Neuronal stem cell (in vitro differentiated cells): ENCODE results near the gene ALG14.

Experiments
- DNase-seq: peaks from one replicate; pipeline ENCODE4 v3.0.0-alpha.2; 2013; ENCODE audit warnings: low spot score
- H2AFZ ChIP-seq: one replicate; pipeline ENCODE4 v1.6.1; 2013; ENCODE audit warnings: mild to moderate bottlenecking, low read length, inconsistent platforms
- H2AK5ac ChIP-seq: 2 replicates; pipeline ENCODE4 v1.6.1; 2013; ENCODE audit warnings: low read depth, mild to moderate bottlenecking, inconsistent platforms, low read length, moderate library complexity, mixed read lengths
- H2BK120ac ChIP-seq: 2 replicates; pipeline ENCODE4 v1.6.1; 2013; ENCODE audit warnings: low read depth, mild to moderate bottlenecking, inconsistent platforms, low read length, moderate library complexity, mixed read lengths
- H2BK12ac ChIP-seq: one replicate; pipeline ENCODE4 v1.6.1; 2013; ENCODE audit warnings: low read length, inconsistent platforms
- H2BK15ac ChIP-seq: 2 replicates; pipeline ENCODE4 v1.6.1; 2013; ENCODE audit warnings: mild to moderate bottlenecking, low read length, inconsistent platforms, mixed read lengths
- H2BK5ac ChIP-seq: one replicate; pipeline ENCODE4 v1.6.1; 2013; ENCODE audit warnings: inconsistent platforms, mild to moderate bottlenecking, low read length, moderate library complexity
- H3K14ac ChIP-seq: one replicate; pipeline ENCODE4 v1.6.1; 2013; ENCODE audit warnings: low read length, inconsistent platforms
- H3K18ac ChIP-seq: 2 replicates; pipeline ENCODE4 v1.6.1; 2013; ENCODE audit warnings: low read length, inconsistent platforms
- H3K23ac ChIP-seq: 2 replicates; pipeline ENCODE4 v1.6.1; 2013; ENCODE audit warnings: low read depth, mild to moderate bottlenecking, mixed read lengths, low read length, inconsistent platforms; ENCODE audit not compliant: poor library complexity
- H3K27ac ChIP-seq: replicated peaks from 3 replicates; pipeline ENCODE4 v1.5.1; 2013; ENCODE audit warnings: low read length, inconsistent platforms
- H3K27me3 ChIP-seq, 3 experiments: 2 replicates each; pipeline ENCODE4 v1.6.1; 2013; ENCODE audit warnings: low read length in 3 of 3, mild to moderate bottlenecking in 2 of 3, inconsistent platforms in 1 of 3, low read depth in 1 of 3, mixed read lengths in 1 of 3, moderate library complexity in 1 of 3; ENCODE audit not compliant: control insufficient read depth in 3 of 3, insufficient read depth in 3 of 3
- H3K36me3 ChIP-seq, 2 donors: replicated peaks in 1 of 2; 2 replicates each; pipeline ENCODE4 v1.6.1; 2013; ENCODE audit warnings: low read length in 2 of 2; ENCODE audit not compliant: control insufficient read depth in 2 of 2, insufficient read depth in 2 of 2
- H3K4ac ChIP-seq: 2 replicates; pipeline ENCODE4 v1.6.1; 2013; ENCODE audit warnings: inconsistent platforms, mild to moderate bottlenecking, low read length, moderate library complexity
- H3K4me1 ChIP-seq, 2 donors: 1 replicate in 1 of 2; 2 replicates in 1 of 2; pipeline ENCODE4 v1.6.1; 2013; ENCODE audit warnings: low read length in 2 of 2, low read depth in 1 of 2; ENCODE audit not compliant: control insufficient read depth in 2 of 2, insufficient read depth in 1 of 2
- H3K4me2 ChIP-seq: one replicate; pipeline ENCODE4 v1.6.1; 2013; ENCODE audit warnings: mild to moderate bottlenecking, low read length, inconsistent platforms; ENCODE audit not compliant: insufficient read depth, poor library complexity, severe bottlenecking
- H3K4me3 ChIP-seq, 2 donors: 2 replicates each; pipeline ENCODE4 v1.5.1; 2013; ENCODE audit warnings: low read length in 2 of 2, mild to moderate bottlenecking in 2 of 2, inconsistent platforms in 1 of 2, moderate library complexity in 1 of 2
- H3K79me1 ChIP-seq: one replicate; pipeline ENCODE4 v1.6.1; 2013; ENCODE audit warnings: low read depth, mild to moderate bottlenecking, inconsistent platforms, low read length, moderate library complexity
- H3K9ac ChIP-seq: one replicate; pipeline ENCODE4 v1.6.1; 2013; ENCODE audit warnings: mild to moderate bottlenecking, low read depth, low read length, inconsistent platforms; ENCODE audit not compliant: poor library complexity
- H3K9me3 ChIP-seq, 2 donors: replicated peaks in 1 of 2; 2 replicates each; pipeline versions ENCODE3 to v1.6.1; 2013; ENCODE audit warnings: low read length in 2 of 2, mild to moderate bottlenecking in 2 of 2, inconsistent platforms in 1 of 2, low read depth in 1 of 2, mixed read lengths in 1 of 2, moderate library complexity in 1 of 2; ENCODE audit not compliant: control insufficient read depth in 2 of 2, insufficient read depth in 1 of 2
- H4K8ac ChIP-seq: one replicate; pipeline ENCODE4 v1.6.1; 2013; ENCODE audit warnings: low read depth, mild to moderate bottlenecking, inconsistent platforms, low read length, moderate library complexity
- H4K91ac ChIP-seq: one replicate; pipeline ENCODE4 v1.6.1; 2013; ENCODE audit warnings: low read length, low read depth, mild to moderate bottlenecking, inconsistent platforms; ENCODE audit not compliant: poor library complexity
- WGBS, 2 donors: extraction: QIAGEN DNeasy Blood & Tissue Kit; methylation state at CpG; one replicate each; pipeline ENCODE4 v1.1.7; 2013; ENCODE audit warnings: missing lambda C conversion rate in 2 of 2, mixed read lengths in 1 of 2; ENCODE audit not compliant: insufficient read length in 2 of 2, insufficient replicate concordance in 1 of 2; ENCODE audit errors: extremely low coverage in 2 of 2; 5-methylcytosine and 5-hydroxymethylcytosine counted together

Gene ALG14

GRCh38 chr1:94925561-94926125, 147.1 kb downstream of the ALG14 start:
- H3K36me3 ChIP-seq, result peaks cover 1 to 48% of the 10 kb centered on the region in 2 donors
- H2AK5ac ChIP-seq, result peak overlapping the region; percentile 99
- H2BK12ac ChIP-seq, result no peak overlapping the region
- peaks cover 4% of the 10 kb centered on the region for H3K79me1 ChIP-seq
- peak overlapping the region; percentile 96 for H3K9ac ChIP-seq
- H3K18ac ChIP-seq, result peak overlapping the region; percentile 100
- H3K27ac ChIP-seq, result peak overlapping the region; percentile 99
- H3K4ac ChIP-seq, result no peak overlapping the region
- no peak overlapping the region for H3K23ac ChIP-seq
- H3K4me1 ChIP-seq, result peaks cover 28% of the 10 kb centered on the region in 2 donors
- H2AFZ ChIP-seq, result peak overlapping the region; percentile 42
- H3K27me3 ChIP-seq, result no peaks in the 10 kb centered on the region
- peak overlapping the region; percentile 90 for H4K91ac ChIP-seq
- H2BK5ac ChIP-seq, result peak overlapping the region; percentile 100
- DNase-seq, result peak; percentile 97
- H3K4me2 ChIP-seq, result peak overlapping the region; percentile 65
- H3K9me3 ChIP-seq, result peaks cover 0 to 4% of the 10 kb centered on the region in 2 donors
- H4K8ac ChIP-seq, result no peak overlapping the region
- peak overlapping the region; percentile 76 to 98 for H3K4me3 ChIP-seq
- peak overlapping the region; percentile 99 for H2BK15ac ChIP-seq
- no CpG with 5 or more reads among the region's 23 CpGs for WGBS, 2 donors
- H3K14ac ChIP-seq, result no peak overlapping the region
- peak overlapping the region; percentile 100 for H2BK120ac ChIP-seq

DNA sequence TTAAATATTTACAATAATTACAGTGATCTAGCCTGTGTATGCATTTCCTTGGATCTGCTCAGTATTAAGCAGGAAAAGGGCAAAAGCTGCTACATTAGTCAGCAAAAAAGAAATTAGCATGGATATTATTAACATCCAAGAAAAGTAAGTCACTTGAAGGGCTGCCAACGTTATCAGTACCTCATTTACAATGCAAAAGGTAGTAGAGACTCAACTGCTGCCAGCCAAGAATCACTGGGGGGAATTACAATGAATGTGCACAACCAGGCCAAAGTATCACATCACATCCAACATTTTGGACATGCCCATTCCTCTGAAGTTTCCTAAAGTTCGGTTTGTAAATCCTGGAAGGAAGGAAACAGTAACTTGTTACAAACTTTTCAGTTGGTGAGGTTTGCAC, 147.7 kb downstream of the ALG14 start:
- Histone ChIP-seq H3K4ac (no peak overlapping the region), H3K9me3 (no peaks in the 10 kb centered on the region), H3K27ac (peak overlapping the region; percentile 88), H2BK12ac (no peak overlapping the region), H2AK5ac (no peak overlapping the region), H3K18ac (no peak overlapping the region), H2BK120ac (no peak overlapping the region), H4K91ac (no peak overlapping the region), H3K9ac (no peak overlapping the region), H2AFZ (no peak overlapping the region), H2BK15ac (no peak overlapping the region), H3K36me3 (peaks cover 1 to 54% of the 10 kb centered on the region in 2 donors), H2BK5ac (no peak overlapping the region), H3K4me3 (peak overlapping the region; percentile 76 to 98), H3K79me1 (peaks cover 4% of the 10 kb centered on the region), H3K4me2 (peak overlapping the region; percentile 65), H3K27me3 (no peaks in the 10 kb centered on the region), H3K23ac (no peak overlapping the region), H4K8ac (no peak overlapping the region), H3K14ac (no peak overlapping the region), H3K4me1 (peaks cover 28 to 30% of the 10 kb centered on the region in 2 donors)
- DNase-seq, result no peak
- no CpG with 5 or more reads among the region's 2 CpGs for WGBS, 2 donors
